Right lobe of liver (tissue), 4 donors: ENCODE data around the gene C5.

Source experiments
- CTCF ChIP-seq, 4 donors: fragments of 200-600 bp in 3 of 4; fragments of 450-650 bp in 1 of 4; IDR thresholded peaks; one replicate each; pipeline versions ENCODE4 v1.5.1 to v1.8.0; 2016 to 2022; ENCODE audit warnings: antibody characterized with exemption in 4 of 4, mild to moderate bottlenecking in 2 of 4
- POLR2A ChIP-seq: fragments of 450-650 bp; IDR thresholded peaks from one replicate; pipeline ENCODE4 v1.6.1; 2017; ENCODE audit warnings: antibody characterized with exemption, mild to moderate bottlenecking
- donor health status: DM: no; HTN: no; CAD: no.
- donor health status: DM: no; HTN: no; CAD: no.
- donor health status: DM: no; HTN: yes; CAD: no.

- TF ChIP-seq CTCF (IDR thresholded peaks at IDR 0.05), result no peak
- no peak for TF ChIP-seq POLR2A
Measured at GRCh38 chr9:120937127-120937526, 112.9 kb downstream of the C5 start.
